GF-D8 (cell line): Measurements from ENCODE around the gene MIS18BP1.
"Not testable (repeated sequence)": the region's sequence is repeated elsewhere in the genome, so short reads cannot be mapped to it uniquely, and the experiment has no call there.

Experiments
- DNase-seq: peaks from one replicate; lab custom pipeline; 2025; lab: John Stamatoyannopoulos, UW

MIS18BP1 gene

DNA sequence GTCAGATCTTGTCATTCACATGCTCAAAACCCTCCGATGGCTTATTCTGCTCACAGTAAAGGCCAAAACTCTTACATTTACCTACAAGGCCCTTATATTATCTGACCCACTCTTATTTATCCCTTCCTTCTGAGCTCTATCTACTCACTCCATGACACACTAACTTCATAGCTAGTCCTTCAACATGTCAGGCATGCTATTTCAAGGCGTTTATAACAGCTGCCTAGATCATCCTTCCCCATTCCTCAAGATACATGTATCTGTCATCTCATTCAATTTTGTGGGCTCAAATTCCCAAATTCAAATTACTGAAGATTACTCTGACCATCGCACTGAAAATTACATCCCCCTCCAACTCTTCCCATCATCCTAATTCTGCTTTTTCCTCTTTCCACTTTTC, 6.9 kb downstream of the MIS18BP1 start:
- DNase-seq: no peak

DNA sequence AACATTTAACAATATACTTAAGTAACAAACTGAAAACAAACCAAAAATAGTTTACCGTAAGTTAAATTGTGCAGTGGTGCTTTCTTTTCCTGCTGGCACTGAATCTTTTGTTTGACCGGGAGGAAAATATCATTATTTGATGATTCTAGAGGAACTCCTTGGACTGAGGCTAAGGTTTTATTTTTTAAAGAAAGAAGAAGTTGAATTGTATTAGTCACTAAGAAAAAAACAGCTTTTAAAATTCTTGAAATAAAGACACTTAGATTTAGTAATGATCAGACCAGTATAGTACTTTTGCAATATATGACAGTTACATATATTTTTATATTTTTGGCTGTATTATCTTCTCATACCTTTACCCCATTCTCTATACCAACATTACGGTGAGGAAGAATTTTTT, 10.3 kb downstream of the MIS18BP1 start:
- DNase-seq: no peak

DNA sequence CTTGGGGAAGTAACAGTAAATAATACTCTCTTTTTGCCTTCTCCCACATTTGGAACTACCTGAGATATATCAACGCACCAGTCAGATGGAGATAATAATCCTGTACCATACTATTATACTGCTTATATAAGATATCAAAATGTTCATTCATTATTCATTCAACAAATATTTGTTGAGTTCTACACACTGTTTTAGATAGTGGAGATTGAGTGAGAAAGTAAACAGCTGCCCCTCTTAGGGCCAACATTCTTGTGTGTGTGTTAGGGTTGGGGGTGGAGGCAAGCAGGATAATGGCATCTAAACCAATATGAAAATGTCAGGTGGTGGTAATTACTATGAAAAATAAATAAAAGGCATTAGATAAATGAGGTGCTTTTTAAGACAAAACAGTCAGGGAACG, 14.0 kb downstream of the MIS18BP1 start:
- DNase-seq: no peak

DNA sequence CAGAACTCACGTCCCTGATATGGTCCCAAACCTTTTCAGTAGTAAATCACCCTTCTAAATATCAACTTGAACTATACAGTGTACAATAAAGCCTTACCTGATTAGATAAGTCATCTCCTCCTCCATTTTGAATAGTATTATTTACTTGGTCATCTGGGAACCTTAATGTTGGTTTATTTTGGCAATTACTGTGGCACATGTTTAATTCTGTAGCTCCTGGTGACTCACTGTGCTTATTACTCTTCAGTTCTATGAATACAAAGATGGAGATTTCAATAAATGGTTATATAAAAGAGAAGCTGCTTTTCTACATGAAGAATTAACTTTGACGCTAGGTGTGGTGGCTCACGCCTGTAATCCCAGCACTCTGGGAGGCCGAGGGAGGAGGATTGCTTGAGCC, 25.4 kb downstream of the MIS18BP1 start:
- DNase-seq: no peak

DNA sequence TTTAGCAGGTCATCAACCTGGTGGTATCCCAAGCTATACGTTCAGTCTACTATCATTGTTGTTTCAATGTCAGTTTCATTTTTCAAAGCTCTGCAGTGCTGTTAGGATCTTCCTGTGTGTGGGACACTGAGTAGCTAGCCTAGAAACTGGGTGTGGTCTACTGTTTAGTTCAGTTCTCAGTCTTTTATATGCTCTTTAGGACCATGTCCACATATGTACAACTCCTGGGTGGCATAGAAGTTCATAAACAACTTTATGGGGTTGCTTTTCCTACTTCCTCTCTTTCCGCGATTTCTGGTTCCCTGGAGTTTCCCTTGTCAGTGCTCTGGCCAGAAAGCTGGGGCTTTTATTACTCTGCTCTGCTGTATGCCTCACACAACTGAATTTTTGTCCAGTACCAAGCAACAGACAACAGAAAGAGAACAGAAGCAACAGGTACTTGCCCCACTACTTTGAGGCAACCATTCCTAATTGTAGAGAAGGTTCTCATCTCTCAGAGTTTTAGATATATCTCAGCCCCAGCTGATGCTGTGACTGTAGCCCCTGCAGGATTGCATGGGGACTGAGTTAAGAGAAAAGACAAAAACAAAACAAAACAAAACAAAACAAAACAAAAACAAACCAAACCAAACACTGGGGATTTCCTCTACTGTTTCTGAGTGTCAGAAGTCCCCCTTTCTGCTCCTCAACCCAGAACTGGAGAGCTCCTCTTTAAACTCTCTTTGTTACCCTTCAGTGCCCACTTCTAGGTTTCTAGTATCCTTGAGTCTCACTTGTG, 30.3 kb downstream of the MIS18BP1 start:
- no peak for DNase-seq

DNA sequence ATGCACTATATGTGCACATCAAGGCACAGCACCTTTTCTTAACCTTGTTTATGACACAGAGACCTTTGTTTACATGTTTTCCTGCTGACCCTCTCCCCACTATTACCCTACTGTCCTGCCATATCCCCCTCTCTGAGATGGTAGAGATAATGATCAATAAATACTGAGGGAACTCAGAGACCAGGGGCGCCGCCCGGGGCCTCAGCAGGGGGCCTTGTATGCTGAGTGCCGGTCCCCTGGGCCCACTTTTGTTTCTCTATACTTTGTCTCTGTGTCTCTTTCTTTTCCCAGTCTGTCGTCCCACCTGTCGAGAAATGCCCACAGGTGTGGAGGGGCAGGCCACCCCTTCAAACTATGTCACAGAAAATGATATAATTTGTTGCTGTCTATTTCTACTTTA, 38.7 kb downstream of the MIS18BP1 start:
- DNase-seq: not testable (repeated sequence)

DNA sequence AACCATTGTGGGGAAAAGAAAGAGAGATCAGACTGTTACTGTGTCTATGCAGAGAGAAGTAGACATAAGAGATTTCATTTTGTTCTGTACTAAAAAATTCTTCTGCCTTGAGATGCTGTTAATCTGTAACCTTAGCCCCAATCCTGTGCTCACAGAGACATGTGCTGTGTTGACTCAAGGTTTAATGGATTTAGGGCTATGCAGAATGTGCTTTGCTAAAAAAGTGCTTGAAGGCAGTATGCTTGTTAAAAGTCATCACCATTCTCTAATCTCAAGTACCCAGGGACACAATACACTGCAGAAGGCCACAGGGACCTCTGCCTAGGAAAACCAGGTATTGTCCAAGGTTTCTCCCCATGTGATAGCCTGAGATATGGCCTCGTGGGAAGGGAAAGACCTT, 39.3 kb downstream of the MIS18BP1 start:
- not testable (repeated sequence) for DNase-seq

DNA sequence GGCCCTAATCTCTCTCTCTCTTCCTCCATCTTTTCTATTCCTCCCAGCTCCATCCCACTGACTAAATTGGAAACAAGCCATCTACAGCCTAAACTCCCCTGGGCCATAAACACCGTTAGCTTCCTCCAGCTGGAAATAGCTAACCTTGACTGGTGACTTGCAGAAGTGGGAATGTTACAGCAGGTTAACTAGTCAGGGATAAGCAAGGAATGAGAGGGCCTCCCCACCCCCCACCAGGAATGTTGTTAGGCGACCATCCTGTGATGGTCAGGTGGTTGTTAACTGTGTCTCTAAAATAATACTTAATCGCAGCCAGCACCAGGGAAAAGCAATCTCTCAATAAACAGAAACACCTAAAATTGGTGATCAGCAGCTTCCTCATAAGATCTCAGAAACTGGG, 40.8 kb downstream of the MIS18BP1 start:
- no peak for DNase-seq

DNA sequence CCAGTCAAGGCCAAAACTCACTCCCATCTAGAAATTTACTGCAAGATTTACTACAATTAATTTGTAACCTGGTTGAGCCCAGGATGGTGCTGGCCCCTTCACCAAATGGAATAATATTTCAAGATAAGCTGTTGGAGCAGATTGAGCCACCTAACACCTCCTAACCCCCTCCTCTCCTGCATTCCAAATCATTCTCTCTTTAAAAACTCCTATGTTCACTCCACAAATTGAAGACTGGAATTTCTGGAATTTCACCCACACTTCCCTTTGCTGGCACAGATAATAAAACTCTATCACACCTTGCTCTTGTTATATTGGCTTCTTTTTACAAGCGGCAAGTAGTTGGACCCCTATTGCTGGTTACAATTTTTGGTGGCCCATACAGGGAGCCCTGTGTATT, 41.7 kb downstream of the MIS18BP1 start:
- DNase-seq: no peak

DNA sequence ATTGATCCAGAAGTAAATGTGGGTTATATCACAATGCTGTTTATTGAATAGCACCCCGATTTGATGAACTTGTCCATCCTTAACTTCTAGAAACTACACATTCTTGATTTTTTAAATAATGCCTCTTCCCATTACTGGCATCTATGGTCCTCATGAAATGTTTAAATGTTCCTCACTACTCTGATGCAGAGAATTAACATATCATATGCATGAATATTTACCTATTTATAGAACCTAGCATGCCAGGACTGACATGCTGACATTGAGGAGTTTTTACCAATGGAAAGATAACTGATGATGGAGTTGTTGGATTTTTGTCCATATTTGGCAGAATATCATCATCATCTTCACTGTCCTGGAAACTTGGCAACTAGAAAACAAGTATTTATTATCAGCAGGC, 42.8 kb downstream of the MIS18BP1 start:
- no peak for DNase-seq

DNA sequence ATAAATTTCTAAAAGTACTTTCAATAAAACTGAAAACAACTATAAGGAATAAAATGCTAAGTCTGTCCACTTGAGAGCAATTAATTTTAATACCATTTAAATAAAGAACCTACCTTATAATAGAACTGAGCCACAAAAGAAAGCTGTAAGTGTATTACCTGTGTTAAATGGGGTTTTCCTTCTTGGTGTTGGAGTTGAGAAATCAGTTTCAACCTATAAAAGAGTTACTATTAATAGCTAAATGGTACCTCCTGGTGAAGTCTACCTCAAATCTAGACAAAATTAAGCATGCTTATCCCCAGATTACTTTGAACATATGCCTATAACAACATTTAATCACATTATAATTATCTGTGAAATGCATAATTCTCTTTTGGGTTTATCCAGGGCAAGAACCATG, 48.8 kb downstream of the MIS18BP1 start:
- DNase-seq: no peak

DNA sequence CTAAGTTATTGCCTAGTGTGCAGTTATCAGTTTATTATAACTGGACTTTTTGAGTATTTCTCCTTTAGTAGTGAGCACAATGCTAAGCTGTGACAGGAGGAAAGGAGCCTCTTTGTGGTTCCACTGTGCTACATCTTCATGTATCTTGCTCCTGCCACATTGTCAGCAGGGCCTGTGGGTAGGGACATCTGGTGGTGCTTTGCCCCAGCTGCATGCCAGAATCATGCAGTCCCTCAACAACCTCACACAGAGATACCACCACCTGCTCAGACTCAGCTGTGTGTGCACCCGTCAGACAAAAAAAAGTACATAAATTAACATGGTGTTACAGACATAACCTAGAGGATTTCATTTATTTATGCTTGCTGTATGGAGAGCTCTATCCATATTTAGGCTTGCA, 51.1 kb downstream of the MIS18BP1 start:
- no peak for DNase-seq

DNA sequence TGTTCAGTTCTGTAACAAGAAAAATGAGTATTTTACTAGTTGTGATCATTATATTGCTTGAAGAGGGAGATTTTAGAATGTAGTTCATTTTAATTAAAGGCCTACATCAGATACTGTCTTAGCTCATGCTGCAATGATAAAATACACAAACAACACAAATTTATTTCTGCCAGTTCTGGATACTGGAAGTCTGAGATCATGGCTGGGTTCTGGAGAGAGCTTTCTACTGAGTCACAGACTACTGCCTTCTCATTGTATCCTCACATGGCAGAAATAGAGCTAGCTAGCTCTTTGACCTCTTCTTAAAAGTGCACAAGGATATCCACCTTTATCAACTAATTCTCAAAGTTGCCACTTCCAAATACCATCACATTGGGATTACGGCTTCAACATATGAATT, 53.8 kb downstream of the MIS18BP1 start:
- no peak for DNase-seq

DNA sequence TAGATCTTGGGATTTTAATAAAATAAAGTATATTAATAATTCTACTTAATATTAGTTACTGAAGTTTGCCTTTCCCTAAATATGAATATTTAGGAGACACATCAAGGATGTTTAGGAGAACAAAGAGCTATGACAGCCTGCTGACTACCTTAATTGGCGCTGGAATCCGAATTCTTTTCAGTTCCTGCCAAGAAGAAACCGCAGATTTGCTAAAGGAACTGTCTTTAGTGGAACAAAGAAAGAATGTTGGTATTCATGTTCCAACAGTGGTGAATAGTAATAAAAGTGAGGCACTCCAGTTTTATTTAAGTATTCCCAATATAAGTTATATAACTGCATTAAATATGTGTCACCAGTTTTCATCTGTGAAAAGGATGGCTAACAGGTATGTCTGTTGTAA, 54.5 kb downstream of the MIS18BP1 start:
- no peak for DNase-seq

DNA sequence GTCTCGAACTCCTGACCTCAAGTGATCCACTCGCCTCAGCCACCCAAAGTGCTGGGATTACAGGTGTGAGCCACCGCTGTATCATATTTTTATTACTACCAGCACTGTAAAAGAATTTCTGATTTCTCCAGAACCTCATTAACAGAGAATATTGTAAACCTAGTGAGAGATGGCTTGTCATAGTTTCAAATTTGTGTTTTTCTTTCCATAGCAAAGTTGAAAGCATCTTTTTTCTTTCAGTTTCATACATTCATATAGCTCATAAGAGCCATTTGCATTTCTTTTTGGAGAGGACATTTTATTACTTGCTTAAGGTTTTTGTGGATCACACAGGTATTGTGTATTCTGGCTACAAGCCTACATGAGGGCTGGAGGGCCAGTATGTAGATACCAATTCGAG, 58.0 kb downstream of the MIS18BP1 start:
- DNase-seq: no peak

DNA sequence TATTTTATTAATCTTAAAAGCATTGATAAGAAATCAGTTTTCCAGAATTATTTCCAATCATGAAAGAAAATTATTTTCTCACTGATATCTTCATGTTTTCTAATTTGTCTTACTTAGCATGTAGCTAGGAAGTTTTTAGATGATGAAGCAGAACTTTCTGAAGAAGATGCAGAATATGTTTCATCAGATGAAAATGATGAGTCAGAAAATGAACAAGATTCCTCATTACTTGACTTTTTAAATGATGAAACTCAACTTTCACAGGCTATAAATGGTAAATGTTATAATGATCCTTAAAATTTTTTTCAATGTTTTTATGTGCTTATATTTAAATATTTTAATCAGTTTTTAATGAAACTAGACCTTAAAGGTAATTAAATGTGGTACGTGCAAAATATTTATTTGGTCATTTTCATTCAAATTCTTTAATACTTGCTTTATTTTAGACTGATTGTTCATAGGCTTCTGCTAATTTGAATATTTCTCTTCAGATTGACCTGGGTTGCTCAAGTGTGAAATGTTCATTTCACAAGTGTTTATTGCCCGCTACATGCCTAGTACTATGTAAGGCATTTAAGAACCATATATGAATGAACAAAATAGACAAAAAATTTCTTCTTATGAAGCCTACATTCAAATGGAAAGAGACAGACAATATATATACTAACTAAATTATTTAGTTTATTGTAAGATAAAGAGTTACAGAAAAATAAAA, 67.7 kb downstream of the MIS18BP1 start:
- DNase-seq: no peak

DNA sequence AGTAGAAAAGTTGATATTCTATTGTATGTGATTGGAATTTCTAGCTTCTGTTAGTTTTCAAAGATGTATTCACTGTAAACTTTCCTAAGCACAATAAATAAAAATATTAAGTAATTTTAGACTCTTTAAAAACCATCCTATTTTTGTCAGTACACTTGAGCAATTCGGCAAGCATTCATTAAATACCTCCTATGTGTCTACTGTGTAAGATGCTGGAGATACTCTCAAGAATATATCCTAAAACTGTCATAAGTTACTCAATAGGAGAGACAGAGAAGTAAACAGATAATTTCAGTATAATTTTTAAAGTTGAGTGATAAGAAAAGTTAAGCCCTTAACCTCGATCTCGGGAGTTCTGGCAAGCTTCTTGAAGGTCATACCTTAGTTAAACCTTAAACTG, 71.2 kb downstream of the MIS18BP1 start:
- DNase-seq: no peak

DNA sequence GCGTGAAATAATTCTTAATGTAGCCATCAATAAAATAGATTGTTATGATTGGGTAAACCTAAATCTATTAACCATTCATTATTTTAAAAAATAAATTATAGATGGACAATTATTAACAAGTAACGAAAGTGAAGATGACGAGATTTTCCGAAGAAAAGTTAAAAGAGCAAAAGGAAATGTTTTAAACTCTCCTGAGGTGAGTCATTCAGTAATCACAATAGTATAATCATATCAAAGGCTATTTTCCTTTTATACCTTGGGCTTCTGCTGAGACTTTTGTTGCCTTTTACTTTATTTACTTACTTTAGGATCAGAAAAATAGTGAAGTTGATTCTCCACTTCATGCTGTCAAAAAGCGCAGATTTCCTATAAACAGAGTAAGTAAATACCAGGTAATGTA, 71.7 kb downstream of the MIS18BP1 start:
- DNase-seq: no peak

DNA sequence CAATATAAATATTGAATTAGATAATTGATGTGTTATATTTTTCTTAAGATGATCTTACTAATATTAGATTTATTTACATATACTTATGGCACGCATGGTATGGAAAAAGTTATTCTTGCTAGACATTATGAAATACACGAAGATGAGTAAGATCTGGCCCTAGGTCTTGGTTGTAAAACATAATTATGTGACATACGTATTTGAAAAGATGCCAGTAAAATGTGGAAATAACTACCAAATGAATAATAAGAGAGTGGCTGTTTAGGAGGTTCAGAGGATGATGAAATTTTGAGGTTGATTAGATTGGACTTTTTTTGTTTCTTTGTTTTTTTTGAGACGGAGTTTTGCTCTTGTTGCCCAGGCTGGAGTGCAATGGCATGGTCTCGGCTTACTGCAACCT, 75.9 kb downstream of the MIS18BP1 start:
- DNase-seq: no peak

DNA sequence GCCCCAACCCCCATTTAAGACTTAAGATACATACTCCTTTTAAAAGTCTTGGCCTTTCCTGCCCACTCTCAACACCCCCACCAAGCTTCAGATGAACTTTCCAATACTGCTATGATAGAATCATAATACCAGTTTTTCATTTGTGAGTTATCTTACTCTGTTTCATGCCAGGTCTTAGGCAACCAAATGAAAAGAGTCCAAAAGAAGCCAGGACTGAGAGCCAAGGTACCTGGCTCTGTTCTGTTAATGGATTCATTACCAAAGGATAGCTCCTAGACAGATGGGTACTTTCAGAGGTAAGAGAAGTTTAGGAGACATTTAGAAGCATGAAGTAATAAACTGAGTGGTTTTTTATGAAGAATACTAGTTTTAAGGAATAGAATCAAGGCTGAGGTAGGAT, 83.1 kb downstream of the MIS18BP1 start:
- DNase-seq: no peak

DNA sequence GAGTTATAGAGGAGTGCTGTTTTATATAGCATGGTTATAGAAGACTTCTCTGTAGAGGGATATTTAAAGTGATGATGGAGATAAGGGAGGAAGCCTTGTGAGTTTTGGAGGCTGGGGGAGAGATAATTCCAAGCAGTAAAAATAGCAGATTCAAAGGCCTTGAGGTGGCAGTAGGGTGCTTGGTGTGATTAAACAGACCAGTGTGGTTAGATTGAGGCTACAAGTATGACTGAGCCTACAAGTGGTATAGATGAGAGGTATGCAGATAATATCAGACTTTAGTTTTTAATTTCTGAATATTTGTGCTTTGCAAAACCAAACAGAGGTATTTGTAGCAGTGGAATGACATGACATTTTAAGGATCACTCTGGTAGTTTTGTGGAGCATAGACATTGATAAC, 96.9 kb downstream of the MIS18BP1 start:
- no peak for DNase-seq
